ENCODE data around the gene ABHD17C. TPM values are rescaled to one million over a fixed set of nuclear protein-coding genes. Genes with fewer than 3 reads are reported as not detected.

Gene ABHD17C
- total RNA-seq, 1 donor from 2014 or later, result 4.7 TPM

DNA sequence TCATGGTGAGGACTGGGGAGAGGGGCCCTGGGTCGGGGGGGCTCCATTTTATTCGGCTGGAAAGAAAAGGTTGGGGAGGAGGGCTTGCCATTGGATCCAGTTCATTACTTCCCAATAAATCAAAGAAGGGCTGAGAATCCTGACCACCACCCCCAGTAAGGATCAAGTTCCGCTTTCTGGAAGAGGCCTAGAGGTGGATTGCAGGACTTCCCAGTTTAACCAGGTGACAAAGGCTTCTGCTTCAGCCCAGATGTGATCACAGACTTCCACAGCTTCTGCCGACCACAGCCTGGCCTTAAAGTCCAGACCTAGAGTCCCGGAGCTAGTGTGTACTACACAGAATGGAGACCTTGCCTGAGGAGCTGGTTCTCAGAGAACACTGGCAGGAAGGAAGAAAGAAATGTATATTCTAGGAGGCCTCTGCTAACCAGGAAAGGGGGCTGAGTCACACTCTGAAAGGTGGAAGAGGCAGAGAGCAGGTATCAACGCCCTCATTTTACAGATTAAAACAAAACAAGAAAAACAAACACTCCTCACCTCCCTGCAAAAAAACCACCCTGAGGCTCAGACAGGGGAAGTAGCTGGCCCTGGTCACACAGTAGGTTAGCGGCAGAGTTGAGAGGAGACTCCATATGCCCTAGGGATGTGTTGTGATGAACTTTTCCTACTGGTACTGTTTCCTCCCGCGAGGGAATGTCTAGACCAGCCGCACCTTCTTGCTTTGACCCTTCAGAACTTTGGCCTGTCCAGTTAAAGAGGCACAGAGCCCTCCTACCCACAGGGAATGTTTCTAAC, 82.9 kb downstream of the ABHD17C start:
- peaks cover 49% of the 10 kb centered on the region for H3K27me3 Mint-ChIP-seq (ENCODE audit: insufficient read depth)
- H3K9me3 Mint-ChIP-seq, result no peaks in the 10 kb centered on the region

DNA sequence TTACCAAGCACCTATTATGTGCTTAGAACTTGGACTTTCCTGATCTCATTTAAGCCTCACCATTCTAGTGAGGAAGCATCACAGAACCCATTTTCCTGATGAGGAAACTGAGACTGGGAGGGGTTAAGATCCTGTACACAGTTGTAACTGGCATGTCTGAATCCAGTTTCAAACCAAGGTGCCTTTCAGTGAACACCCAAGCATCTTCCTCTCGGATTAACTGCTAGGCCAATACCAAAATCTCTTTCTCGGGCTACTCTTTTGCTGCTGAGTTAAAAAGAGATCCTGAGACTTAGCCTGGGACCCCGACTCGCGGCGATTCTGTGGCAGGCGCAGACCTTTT, 83.5 kb downstream of the ABHD17C start:
- Mint-ChIP-seq H3K4me1 (ENCODE audit: low read depth) (peaks cover 15% of the 10 kb centered on the region), H3K9me3 (no peaks in the 10 kb centered on the region), H3K27me3 (ENCODE audit: insufficient read depth) (peaks cover 53% of the 10 kb centered on the region), H3K4me3 (no peak overlapping the region), H3K36me3 (ENCODE audit: low read depth) (no peaks in the 10 kb centered on the region), H3K27ac (no peak overlapping the region)
- no peak for DNase-seq (ENCODE audit: low spot score)
- intact Hi-C loops (cut with micrococcal nuclease), result loop anchor here (5.0 to 10.0 kb wide), 3 partner anchors 76 to 489 kb away; no protein-coding TSS in a partner anchor

More for the DNA sequence above, 82.9 kb downstream of the ABHD17C start:
- Mint-ChIP-seq H3K4me3 (no peak overlapping the region), H3K4me1 (ENCODE audit: low read depth) (peaks cover 9% of the 10 kb centered on the region), H3K27ac (no peak overlapping the region), H3K36me3 (ENCODE audit: low read depth) (no peaks in the 10 kb centered on the region)
- DNase-seq (ENCODE audit: low spot score), result no peak
- intact Hi-C loops (cut with micrococcal nuclease), result loop anchor here (2.0 to 10.0 kb wide), 4 partner anchors 27 to 489 kb away; no protein-coding TSS in a partner anchor

DNA sequence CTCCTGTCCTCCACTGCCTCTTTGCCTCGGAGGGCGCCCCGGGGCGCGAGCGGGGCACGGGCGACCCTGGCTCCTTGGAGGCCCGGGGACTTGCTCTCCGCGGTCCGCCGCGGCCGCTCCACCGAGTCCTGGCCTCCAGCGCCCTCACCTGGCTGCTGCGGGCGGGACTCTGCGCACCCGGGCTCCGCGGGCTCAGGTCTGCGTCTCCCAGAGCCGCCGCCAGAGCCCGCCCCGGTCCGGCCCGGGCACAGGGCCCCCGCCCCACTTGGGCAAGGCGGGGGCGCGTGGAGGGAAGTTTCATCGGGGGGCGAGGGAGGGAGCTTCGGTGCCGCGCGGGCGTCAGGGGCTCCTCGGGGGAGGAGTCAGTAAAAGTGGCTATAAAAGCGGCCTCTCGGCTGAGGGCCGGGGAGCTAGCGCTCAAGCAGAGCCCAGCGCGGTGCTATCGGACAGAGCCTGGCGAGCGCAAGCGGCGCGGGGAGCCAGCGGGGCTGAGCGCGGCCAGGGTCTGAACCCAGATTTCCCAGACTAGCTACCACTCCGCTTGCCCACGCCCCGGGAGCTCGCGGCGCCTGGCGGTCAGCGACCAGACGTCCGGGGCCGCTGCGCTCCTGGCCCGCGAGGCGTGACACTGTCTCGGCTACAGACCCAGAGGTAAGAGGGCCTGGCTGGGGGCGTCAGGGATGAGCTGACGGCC, 84.0 kb downstream of the ABHD17C start, which contains the start of gene CEMIP:
Gene CEMIP (plus strand): TSS at position 407 of the 694 bp plus-strand sequence. CDS start 94,510 bp downstream, outside the sequence.
- Mint-ChIP-seq H3K9me3 (no peaks in the 10 kb centered on the region), H3K27ac (no peak within 1 kb of the TSS), H3K4me3 (peak within 1 kb of the TSS; percentile 66), H3K27me3 (ENCODE audit: insufficient read depth) (peaks cover 53% of the 10 kb centered on the region), H3K4me1 (ENCODE audit: low read depth) (peaks cover 17% of the 10 kb centered on the region), H3K36me3 (ENCODE audit: low read depth) (no peaks in the 10 kb centered on the region)
- intact Hi-C loops (cut with micrococcal nuclease), result loop anchor here (5.0 to 10.0 kb wide), 3 partner anchors 76 to 488 kb away; no protein-coding TSS in a partner anchor
- peak; percentile 35 for DNase-seq (ENCODE audit: low spot score)

DNA sequence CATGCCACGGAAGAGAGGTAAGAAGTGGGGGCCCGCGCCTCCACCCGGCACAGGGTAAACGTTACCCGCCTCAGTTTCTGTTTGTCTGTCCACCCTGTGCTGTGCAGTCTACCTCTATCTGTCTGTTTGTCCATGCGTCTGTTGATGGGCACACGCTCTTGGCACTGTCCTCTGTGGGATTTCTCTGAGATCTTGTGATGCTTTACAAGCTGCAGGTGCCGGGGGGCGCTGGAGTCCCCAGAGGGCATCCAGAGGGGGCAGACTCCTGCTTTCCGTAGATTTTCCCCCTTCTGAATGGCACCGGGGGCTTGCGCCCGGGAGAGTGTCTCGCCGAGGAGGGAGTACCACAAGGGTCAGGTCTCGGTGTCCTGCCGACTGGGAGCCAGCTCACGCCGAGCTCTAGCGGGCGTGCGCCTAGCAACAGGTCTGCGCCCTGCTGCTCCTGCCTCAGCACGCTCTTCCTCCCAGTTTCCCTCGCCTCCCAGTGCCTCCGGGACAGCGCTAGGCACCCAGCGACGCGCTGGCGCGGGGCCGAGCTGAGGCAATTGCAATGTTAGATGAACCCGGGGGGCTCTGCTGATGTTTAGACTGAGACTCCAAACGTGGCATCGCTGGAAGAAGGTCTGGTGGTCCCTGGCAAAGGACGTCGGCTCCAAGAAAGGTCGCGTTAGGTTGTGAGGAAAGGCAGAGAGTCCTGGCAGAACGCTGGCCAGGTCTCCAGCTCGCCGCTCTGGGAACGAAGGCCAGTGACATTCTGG, 84.7 kb downstream of the ABHD17C start:
- Mint-ChIP-seq H3K27ac (no peak overlapping the region), H3K4me1 (ENCODE audit: low read depth) (peaks cover 17% of the 10 kb centered on the region), H3K4me3 (peak overlapping the region; percentile 66), H3K27me3 (ENCODE audit: insufficient read depth) (peaks cover 53% of the 10 kb centered on the region), H3K36me3 (ENCODE audit: low read depth) (no peaks in the 10 kb centered on the region), H3K9me3 (no peaks in the 10 kb centered on the region)
- DNase-seq (ENCODE audit: low spot score), result no peak
- intact Hi-C loops (cut with micrococcal nuclease), result loop anchor here (5.0 to 10.0 kb wide), 3 partner anchors 75 to 487 kb away; no protein-coding TSS in a partner anchor

DNA sequence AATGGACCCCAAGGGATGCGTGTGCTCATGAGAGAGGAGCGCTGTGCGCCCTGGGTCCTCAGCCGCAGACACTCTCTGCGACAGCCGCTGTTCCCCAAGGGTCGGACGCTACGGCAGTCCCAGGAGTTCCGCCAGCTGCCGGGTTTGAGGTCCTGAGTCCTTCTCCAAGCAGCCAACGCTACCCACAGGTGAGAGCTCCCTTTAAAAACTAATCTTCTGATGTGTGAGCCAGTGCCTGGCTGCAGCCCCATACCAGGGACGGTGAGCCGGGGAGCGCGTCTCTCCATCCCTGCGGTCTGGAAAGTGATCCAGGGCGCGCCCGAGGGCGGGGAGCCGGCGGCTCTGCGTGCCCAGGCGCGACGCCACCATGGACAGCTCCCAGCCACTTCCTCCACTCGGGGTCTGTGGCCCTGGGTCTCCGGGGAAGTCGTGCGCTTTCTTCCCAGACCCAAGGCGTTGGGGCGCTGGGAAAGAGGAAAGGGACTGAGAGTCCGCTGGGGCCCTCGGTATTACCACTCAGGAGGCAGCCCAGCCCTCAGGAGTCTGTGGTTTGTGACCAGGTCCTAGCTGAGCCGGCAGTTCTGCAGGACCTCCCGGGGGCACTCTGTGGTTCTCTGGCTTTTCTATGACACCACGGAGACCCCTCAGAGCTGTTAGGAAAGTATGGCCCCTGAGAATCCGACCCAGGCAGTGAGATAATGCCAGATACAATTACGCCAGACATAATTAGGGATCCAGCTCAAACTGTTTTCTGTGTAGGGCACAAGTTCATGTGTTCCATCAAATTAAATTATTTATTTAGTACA, 85.5 kb downstream of the ABHD17C start:
- Mint-ChIP-seq H3K4me1 (ENCODE audit: low read depth) (peaks cover 17% of the 10 kb centered on the region), H3K27ac (no peak overlapping the region), H3K4me3 (no peak overlapping the region), H3K27me3 (ENCODE audit: insufficient read depth) (peaks cover 56% of the 10 kb centered on the region), H3K9me3 (no peaks in the 10 kb centered on the region), H3K36me3 (ENCODE audit: low read depth) (no peaks in the 10 kb centered on the region)
- DNase-seq (ENCODE audit: low spot score), result no peak
- intact Hi-C loops (cut with micrococcal nuclease), result no loop called here

DNA sequence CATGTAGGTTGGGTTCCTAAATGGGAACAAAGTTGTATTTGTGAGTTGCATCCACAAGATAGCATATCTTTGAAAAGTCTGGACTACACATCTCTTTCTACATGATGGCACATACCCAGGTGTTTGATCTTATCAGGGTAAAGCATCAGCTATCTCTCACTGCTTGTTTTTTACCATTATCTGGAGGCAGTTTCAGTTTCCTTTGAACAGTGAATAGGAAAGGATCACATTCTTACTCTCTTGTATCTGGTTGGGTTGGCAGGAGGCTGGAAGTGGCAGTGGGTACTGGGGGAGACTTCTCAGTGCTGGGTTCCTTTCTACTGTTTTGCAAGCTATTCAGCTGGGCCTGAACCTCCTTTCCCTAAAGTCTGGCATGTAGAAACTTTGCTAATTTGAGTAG, 88.2 kb downstream of the ABHD17C start:
- no peak for DNase-seq (ENCODE audit: low spot score)
- intact Hi-C loops (cut with micrococcal nuclease), result no loop called here
- no peaks in the 10 kb centered on the region for H3K36me3 Mint-ChIP-seq (ENCODE audit: low read depth)

DNA sequence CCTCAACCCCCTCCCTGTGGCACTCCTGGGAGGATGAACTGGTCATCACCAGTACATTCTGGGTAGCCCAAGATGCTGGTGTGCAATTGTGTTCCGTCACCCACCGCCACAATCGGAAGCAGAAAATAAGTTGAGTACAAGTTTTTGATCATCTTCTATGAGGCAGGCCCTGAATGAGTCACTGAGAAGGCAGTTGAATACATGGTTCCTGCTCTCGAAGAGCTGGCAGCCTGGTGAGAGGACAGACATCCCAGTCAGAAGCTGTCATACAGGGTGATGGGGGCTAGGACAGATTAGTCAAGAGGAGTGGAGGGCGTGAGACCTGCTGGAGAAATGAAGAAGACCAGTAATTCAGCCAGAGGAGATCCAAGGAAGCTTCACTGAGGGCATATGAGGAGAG, 90.2 kb downstream of the ABHD17C start:
- DNase-seq (ENCODE audit: low spot score), result no peak
- Mint-ChIP-seq H3K4me1 (ENCODE audit: low read depth) (peaks cover 9% of the 10 kb centered on the region), H3K27me3 (ENCODE audit: insufficient read depth) (peaks cover 41% of the 10 kb centered on the region), H3K36me3 (ENCODE audit: low read depth) (no peaks in the 10 kb centered on the region), H3K9me3 (no peaks in the 10 kb centered on the region), H3K27ac (no peak overlapping the region), H3K4me3 (no peak overlapping the region)
- intact Hi-C loops (cut with micrococcal nuclease), result no loop called here

More for the DNA sequence above, 88.2 kb downstream of the ABHD17C start:
- no peak overlapping the region for H3K27ac Mint-ChIP-seq
- no peak overlapping the region for H3K4me3 Mint-ChIP-seq
- H3K4me1 Mint-ChIP-seq (ENCODE audit: low read depth), result peaks cover 17% of the 10 kb centered on the region
- peaks cover 47% of the 10 kb centered on the region for H3K27me3 Mint-ChIP-seq (ENCODE audit: insufficient read depth)
- H3K9me3 Mint-ChIP-seq, result no peaks in the 10 kb centered on the region

DNA sequence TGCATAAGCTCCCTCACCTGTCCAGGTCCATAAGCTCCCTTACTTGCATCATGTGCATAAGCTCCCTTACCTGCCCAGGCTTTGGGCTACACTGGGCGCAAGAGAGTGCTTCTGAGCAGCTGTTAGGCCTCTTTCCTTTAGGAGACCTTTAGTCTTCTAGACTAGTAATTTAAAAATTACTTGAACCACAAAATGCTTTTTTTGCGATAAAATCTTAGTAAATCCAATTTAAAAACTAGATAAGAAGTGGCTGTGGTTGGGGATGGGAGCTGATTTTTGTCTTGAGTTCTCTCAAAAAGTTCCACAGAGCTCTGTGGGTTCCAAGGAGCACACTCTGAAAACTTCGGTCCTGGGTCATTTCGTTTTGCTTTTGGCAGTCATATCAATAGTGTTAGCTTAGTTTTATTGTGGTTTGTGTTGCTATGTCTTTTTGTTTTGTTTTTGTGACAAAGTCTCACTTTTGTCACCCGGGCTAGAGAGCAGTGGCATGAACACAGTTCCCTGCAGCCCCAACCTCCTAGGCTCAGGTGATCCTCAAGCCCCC, 90.8 kb downstream of the ABHD17C start:
- Mint-ChIP-seq H3K36me3 (ENCODE audit: low read depth) (no peaks in the 10 kb centered on the region), H3K27ac (no peak overlapping the region), H3K4me3 (no peak overlapping the region), H3K9me3 (no peaks in the 10 kb centered on the region), H3K4me1 (ENCODE audit: low read depth) (peaks cover 8% of the 10 kb centered on the region), H3K27me3 (ENCODE audit: insufficient read depth) (peaks cover 42% of the 10 kb centered on the region)
- DNase-seq (ENCODE audit: low spot score), result no peak
- intact Hi-C loops (cut with micrococcal nuclease), result no loop called here

DNA sequence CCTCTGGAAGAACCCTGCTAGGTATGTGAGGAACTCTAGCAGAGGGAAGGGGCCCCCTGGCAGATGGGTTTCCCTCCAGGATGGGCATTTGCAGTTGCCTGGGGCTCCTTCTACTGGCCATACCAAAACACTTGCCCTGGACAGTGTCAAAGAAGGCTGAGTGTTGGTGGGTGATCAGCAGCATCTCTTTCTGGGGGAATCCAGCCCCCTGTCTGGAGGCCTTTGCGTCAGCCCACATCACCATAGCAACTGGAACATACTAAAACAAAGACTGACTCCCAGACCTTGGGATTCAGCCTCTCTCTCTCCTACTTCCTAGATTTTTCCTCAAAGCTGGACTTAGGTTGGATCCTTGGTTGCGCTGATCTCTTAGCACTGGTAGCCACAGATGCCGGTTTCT, 92.2 kb downstream of the ABHD17C start:
- Mint-ChIP-seq H3K4me1 (ENCODE audit: low read depth) (peaks cover 8% of the 10 kb centered on the region), H3K9me3 (no peaks in the 10 kb centered on the region), H3K36me3 (ENCODE audit: low read depth) (no peaks in the 10 kb centered on the region), H3K27ac (no peak overlapping the region), H3K4me3 (no peak overlapping the region), H3K27me3 (ENCODE audit: insufficient read depth) (peaks cover 34% of the 10 kb centered on the region)
- no peak for DNase-seq (ENCODE audit: low spot score)
- intact Hi-C loops (cut with micrococcal nuclease), result no loop called here

DNA sequence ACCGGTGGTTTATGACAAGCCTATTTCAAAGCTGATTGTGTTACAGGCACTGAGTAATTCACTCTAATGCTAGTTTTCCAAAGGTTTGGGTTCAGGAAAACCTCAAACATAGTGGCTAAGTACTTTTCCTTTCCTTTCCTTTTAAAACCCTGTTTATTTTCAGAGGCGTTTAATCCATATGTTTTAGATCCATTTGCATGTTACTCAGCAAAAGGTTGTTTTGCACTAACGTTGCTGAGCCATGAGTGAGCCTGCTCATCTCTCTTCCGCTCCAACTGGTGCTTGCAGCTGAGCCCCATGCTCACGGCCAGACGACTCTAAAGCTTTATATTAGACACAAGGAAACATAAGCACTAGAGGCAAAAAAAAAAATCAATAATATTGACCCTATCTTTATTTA, 93.4 kb downstream of the ABHD17C start:
- no peak overlapping the region for H3K4me3 Mint-ChIP-seq
- H3K36me3 Mint-ChIP-seq (ENCODE audit: low read depth), result no peaks in the 10 kb centered on the region
- H3K4me1 Mint-ChIP-seq (ENCODE audit: low read depth), result peaks cover 3% of the 10 kb centered on the region
- H3K27me3 Mint-ChIP-seq (ENCODE audit: insufficient read depth), result peaks cover 27% of the 10 kb centered on the region
- intact Hi-C loops (cut with micrococcal nuclease), result no loop called here
- DNase-seq (ENCODE audit: low spot score), result no peak
- no peak overlapping the region for H3K27ac Mint-ChIP-seq
- no peaks in the 10 kb centered on the region for H3K9me3 Mint-ChIP-seq

DNA sequence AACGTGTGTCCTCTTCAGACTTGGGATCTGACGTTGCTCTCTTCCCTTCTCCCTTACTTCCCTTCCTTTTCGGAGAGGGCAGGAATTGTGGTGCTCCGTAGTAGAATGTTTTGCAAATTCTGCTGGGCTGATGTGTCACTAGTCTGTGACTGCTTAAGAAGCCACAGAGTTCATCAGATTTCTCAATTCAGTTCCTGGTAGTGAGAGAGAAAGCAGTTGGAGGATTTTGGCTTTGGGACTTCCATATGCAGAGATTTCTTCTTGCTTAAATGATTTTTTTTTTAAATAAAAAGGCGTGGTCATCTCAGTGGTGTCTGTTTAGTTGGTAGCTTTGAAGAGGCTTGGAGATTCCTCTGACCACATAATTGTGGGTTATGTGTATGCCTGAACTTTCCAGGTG, 94.2 kb downstream of the ABHD17C start:
- no peak overlapping the region for H3K27ac Mint-ChIP-seq
- no peaks in the 10 kb centered on the region for H3K4me1 Mint-ChIP-seq (ENCODE audit: low read depth)
- no peak overlapping the region for H3K4me3 Mint-ChIP-seq
- DNase-seq (ENCODE audit: low spot score), result no peak
- intact Hi-C loops (cut with micrococcal nuclease), result no loop called here
- H3K9me3 Mint-ChIP-seq, result no peaks in the 10 kb centered on the region
- peaks cover 27% of the 10 kb centered on the region for H3K27me3 Mint-ChIP-seq (ENCODE audit: insufficient read depth)
- no peaks in the 10 kb centered on the region for H3K36me3 Mint-ChIP-seq (ENCODE audit: low read depth)

DNA sequence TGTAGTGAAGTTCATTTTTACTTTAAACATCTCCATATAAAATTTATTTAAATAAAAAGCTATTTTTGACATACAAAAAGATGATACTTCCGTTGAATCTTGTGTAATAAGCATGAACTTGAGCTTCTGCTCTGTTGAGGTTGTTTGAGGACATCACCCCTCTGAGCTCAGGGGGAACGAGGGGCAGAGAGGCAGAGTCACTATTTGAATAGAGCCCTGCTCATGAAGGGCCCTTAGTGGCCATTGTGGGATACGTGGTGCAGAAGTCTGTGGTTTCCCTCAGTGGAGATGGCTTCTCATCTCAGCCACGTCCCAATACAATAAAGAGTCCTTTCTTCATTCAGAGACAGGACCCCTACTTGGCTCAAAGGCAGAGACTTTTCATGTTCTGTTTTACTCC, 94.7 kb downstream of the ABHD17C start:
- H3K4me1 Mint-ChIP-seq (ENCODE audit: low read depth), result no peaks in the 10 kb centered on the region
- DNase-seq (ENCODE audit: low spot score), result no peak
- H3K27me3 Mint-ChIP-seq (ENCODE audit: insufficient read depth), result peaks cover 27% of the 10 kb centered on the region
- no peak overlapping the region for H3K27ac Mint-ChIP-seq
- no peaks in the 10 kb centered on the region for H3K36me3 Mint-ChIP-seq (ENCODE audit: low read depth)
- intact Hi-C loops (cut with micrococcal nuclease), result no loop called here
- no peak overlapping the region for H3K4me3 Mint-ChIP-seq
- H3K9me3 Mint-ChIP-seq, result no peaks in the 10 kb centered on the region
